ENCODE results near the gene TLR5. TPM values are rescaled to one million over a fixed set of nuclear protein-coding genes. Genes with fewer than 3 reads are reported as not detected.

Gene TLR5
- total RNA-seq, 1 donor from 2014 or later, result 0.79 TPM

DNA sequence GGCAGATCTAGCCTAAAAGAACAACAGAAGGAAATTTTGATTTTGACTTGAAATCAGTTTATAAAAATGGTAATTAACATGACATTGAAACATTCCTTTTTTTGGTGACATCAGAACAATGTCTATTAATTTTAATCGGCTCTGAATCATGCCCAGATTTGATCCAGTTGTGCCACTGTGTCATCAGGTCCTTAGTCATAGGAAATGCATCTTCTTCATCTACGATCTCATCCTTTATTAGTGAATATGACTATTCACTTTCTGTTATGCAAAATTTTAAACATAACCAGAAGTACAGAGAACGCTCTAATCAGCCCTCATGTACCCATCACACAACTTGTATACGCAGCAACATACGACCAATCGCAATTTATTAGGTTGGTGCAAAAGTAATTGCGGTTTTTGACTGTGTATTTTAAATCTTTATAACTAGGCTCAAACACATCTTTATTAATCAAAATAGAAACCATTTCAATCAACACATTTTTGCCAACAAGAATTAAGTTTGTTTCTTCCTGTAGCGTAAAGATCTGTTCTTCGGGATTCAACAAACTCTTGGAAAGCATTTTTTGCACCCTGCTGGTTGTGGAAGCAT lies 40.3 kb upstream of the TLR5 start:
- TF ChIP-seq, protein P1, sequence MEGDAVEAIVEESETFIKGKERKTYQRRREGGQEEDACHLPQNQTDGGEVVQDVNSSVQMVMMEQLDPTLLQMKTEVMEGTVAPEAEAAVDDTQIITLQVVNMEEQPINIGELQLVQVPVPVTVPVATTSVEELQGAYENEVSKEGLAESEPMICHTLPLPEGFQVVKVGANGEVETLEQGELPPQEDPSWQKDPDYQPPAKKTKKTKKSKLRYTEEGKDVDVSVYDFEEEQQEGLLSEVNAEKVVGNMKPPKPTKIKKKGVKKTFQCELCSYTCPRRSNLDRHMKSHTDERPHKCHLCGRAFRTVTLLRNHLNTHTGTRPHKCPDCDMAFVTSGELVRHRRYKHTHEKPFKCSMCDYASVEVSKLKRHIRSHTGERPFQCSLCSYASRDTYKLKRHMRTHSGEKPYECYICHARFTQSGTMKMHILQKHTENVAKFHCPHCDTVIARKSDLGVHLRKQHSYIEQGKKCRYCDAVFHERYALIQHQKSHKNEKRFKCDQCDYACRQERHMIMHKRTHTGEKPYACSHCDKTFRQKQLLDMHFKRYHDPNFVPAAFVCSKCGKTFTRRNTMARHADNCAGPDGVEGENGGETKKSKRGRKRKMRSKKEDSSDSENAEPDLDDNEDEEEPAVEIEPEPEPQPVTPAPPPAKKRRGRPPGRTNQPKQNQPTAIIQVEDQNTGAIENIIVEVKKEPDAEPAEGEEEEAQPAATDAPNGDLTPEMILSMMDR (IDR thresholded peaks at IDR 0.05; ENCODE audit: insufficient read depth, low read length, severe bottlenecking), result no peak
- FAIRE-seq (no peak), DNase-seq (ENCODE audit: low read depth) (peak; percentile 57)
- no peaks in the 10 kb centered on the region for H3K27me3 ChIP-seq (ENCODE audit: control insufficient read depth, insufficient read depth, low read length)
- H3K36me3 ChIP-seq (ENCODE audit: control insufficient read depth, insufficient read depth, low read length), result no peaks in the 10 kb centered on the region
- H3K4me3 ChIP-seq (ENCODE audit: low read depth, low read length), result no peak overlapping the region

DNA sequence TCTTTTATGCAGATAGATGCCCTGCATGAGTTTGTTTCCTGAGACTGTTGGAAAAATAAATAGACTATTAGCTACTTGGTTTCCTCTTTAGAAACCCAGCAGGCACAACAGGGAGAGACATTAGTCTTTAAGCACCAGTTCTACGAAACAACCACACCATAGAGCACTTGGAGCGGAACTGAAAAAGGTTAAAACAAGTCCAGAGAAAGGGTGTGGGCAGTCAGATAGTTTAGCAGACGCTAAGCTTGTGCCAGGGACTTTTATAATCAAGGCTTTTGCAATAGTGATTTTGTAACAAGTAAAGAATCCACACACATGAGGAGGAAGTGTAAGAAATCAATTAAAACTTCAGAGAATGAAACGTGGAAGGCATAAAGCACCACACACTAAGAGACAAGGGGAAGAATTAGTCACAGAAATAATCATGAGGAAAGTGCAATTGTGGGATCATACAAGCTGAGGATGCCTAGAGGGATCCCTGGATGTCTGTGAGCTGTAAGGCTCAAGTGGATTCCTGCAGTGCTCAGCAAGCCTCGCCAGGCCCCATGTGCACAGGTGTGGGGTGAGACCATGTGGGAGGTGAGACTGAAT lies 37.8 kb upstream of the TLR5 start:
- peak; percentile 87 for DNase-seq (ENCODE audit: low read depth)
- Histone ChIP-seq H3K4me3 (ENCODE audit: low read depth, low read length) (no peak overlapping the region), H3K27me3 (ENCODE audit: control insufficient read depth, insufficient read depth, low read length) (no peaks in the 10 kb centered on the region), H3K36me3 (ENCODE audit: control insufficient read depth, insufficient read depth, low read length) (no peaks in the 10 kb centered on the region)
- peak; percentile 89 for FAIRE-seq
- TF ChIP-seq, protein P1 (IDR thresholded peaks at IDR 0.05; ENCODE audit: insufficient read depth, low read length, severe bottlenecking), result no peak

DNA sequence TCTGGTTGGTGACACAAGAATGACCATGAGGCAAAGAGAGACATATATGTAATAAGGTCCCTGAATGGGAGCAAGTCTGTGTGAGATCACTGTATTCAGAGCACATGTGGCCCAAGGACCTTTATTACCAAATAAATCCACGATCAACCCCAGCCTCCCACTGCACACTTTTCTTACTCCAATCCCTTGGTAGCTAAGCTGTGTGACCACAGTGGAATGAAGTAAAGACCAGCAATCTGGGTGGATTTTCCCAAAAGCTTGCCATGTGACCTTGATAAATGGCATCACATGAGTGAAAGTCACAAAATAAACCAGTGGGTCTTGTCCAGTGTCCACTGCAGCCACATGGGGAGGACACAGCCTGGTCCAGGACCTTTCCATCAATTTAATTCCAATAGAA lies 36.7 kb upstream of the TLR5 start:
- H3K4me3 ChIP-seq (ENCODE audit: low read depth, low read length), result no peak overlapping the region
- FAIRE-seq, result no peak
- no peaks in the 10 kb centered on the region for H3K36me3 ChIP-seq (ENCODE audit: control insufficient read depth, insufficient read depth, low read length)
- TF ChIP-seq, protein P1 (IDR thresholded peaks at IDR 0.05; ENCODE audit: insufficient read depth, low read length, severe bottlenecking), result no peak
- DNase-seq (ENCODE audit: low read depth), result no peak
- no peaks in the 10 kb centered on the region for H3K27me3 ChIP-seq (ENCODE audit: control insufficient read depth, insufficient read depth, low read length)

DNA sequence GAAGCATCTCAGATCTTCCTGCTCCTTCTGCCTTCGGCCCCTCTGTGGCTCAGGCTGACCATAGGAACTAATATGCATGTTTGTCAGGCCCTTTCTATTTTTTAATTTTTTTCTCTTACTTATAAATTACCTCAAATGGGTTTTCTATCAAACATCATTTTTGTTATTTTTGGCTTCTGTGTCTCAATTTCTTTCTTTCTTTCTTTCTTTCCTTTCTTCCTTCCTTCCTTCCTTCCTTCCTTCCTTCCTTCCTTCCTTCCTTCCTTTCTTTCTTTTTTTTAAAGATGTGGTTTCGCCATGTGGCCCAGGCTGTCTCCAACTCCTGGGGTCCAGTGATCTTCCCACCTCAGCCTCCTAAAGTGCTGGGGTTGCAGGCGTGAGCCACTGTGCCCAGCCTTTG lies 36.2 kb upstream of the TLR5 start:
- H3K4me3 ChIP-seq (ENCODE audit: low read depth, low read length), result no peak overlapping the region
- TF ChIP-seq, protein P1 (IDR thresholded peaks at IDR 0.05; ENCODE audit: insufficient read depth, low read length, severe bottlenecking), result no peak
- no peaks in the 10 kb centered on the region for H3K27me3 ChIP-seq (ENCODE audit: control insufficient read depth, insufficient read depth, low read length)
- DNase-seq (ENCODE audit: low read depth) (no peak), FAIRE-seq (no peak)
- H3K36me3 ChIP-seq (ENCODE audit: control insufficient read depth, insufficient read depth, low read length), result no peaks in the 10 kb centered on the region

DNA sequence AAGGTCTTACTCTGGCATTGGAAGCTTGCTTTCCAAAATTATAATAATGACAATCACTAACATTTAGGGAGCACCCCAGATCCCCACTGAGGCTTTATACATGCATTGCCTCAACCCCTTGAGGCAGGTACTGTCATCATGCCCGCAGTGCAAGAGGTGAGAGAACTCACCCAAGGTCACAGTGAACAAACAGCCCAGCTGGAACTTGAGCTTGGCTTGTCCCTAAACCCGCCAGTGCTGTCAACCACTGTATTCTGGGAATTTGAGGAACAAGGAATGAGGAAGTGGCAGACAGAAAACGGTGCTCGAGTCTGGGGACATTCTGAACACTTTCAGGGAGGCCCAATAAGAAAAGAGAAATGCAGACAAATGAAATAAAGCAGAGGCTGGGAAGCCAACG lies 34.6 kb upstream of the TLR5 start:
- Histone ChIP-seq H3K4me3 (ENCODE audit: low read depth, low read length) (no peak overlapping the region), H3K36me3 (ENCODE audit: control insufficient read depth, insufficient read depth, low read length) (no peaks in the 10 kb centered on the region), H3K27me3 (ENCODE audit: control insufficient read depth, insufficient read depth, low read length) (no peaks in the 10 kb centered on the region)
- DNase-seq (ENCODE audit: low read depth) (no peak), FAIRE-seq (no peak)
- TF ChIP-seq, protein P1 (IDR thresholded peaks at IDR 0.05; ENCODE audit: insufficient read depth, low read length, severe bottlenecking), result no peak

DNA sequence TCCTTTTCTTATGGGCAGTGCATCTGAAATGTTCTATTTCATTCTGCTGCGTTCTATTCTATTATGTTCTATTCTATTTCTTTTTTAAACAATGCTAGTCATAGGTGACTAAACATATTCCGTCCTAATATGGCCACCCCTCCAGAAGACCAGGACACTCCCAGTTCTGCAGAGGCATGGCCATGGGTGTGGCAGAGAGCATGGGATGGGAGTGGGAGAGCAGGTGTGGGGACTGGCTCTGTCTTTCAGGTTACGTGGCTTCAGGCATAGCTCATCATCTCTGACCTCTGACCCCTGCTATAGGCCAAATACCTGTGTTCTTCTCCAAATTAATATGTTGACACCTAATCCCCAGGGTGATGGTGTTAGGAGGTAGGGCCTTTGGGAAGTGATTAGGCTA lies 33.4 kb upstream of the TLR5 start:
- H3K27me3 ChIP-seq (ENCODE audit: control insufficient read depth, insufficient read depth, low read length), result no peaks in the 10 kb centered on the region
- DNase-seq (ENCODE audit: low read depth), result peak; percentile 31
- no peak overlapping the region for H3K4me3 ChIP-seq (ENCODE audit: low read depth, low read length)
- peak; percentile 64 for FAIRE-seq
- TF ChIP-seq, protein P1 (IDR thresholded peaks at IDR 0.05; ENCODE audit: insufficient read depth, low read length, severe bottlenecking), result no peak
- H3K36me3 ChIP-seq (ENCODE audit: control insufficient read depth, insufficient read depth, low read length), result no peaks in the 10 kb centered on the region

All from bronchial epithelial cell (primary cell).